GM10248 (cell line): ENCODE measurements around the gene UQCC5.

ENCODE experiments used
- CTCF ChIA-PET: fragments of 300-600 bp; sonication (Branson Sonifier 250); formaldehyde crosslinking; extraction: SDS; loops from one replicate; lab custom pipeline; 2021; ENCODE audit warnings: antibody characterized with exemption; lab: Yijun Ruan, JAX
- POLR2A ChIA-PET: fragments of 350-650 bp; sonication (Branson Sonifier 250); formaldehyde crosslinking; extraction: SDS; loops from one replicate; lab custom pipeline; 2020; ENCODE audit warnings: antibody characterized with exemption; lab: Yijun Ruan, JAX
- DNase-seq: peaks from one replicate; pipeline ENCODE4 v3.0.0; 2012; ENCODE audit errors: extremely low spot score
- TF ChIP-seq, protein P1 (sequence below): IDR thresholded peaks from 2 replicates; pipeline ENCODE4 v1.5.1; 2012; ENCODE audit warnings: mild to moderate bottlenecking, low read depth; ENCODE audit errors: extremely low read depth, missing control alignments, control extremely low read depth

UQCC5 gene

DNA sequence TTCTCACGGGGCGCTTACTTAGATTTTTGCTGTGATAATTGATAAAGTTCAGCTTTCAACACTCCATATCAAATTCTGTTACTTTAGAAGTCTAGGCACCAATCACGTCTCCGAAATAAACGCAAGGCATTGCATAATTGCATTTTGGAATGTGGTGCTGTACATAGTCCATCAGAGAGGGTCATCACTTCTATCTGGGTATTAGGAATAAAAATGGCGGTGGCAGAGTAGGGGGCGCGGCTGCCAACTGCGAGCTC is 365 bp upstream of the UQCC5 start:
- CTCF ChIA-PET = interaction anchor here (0.8 to 1.8 kb wide), 6 partner anchors 9 to 288 kb away, joined by 3 to 4 read pairs (median 4); no protein-coding TSS in a partner anchor
- no peak for DNase-seq
- POLR2A ChIA-PET = interaction anchor here (0.6 to 1.0 kb wide), 14 partner anchors 10 to 1950 kb away, joined by 3 to 5 read pairs (median 4); no protein-coding TSS in a partner anchor
- TF ChIP-seq, protein P1, sequence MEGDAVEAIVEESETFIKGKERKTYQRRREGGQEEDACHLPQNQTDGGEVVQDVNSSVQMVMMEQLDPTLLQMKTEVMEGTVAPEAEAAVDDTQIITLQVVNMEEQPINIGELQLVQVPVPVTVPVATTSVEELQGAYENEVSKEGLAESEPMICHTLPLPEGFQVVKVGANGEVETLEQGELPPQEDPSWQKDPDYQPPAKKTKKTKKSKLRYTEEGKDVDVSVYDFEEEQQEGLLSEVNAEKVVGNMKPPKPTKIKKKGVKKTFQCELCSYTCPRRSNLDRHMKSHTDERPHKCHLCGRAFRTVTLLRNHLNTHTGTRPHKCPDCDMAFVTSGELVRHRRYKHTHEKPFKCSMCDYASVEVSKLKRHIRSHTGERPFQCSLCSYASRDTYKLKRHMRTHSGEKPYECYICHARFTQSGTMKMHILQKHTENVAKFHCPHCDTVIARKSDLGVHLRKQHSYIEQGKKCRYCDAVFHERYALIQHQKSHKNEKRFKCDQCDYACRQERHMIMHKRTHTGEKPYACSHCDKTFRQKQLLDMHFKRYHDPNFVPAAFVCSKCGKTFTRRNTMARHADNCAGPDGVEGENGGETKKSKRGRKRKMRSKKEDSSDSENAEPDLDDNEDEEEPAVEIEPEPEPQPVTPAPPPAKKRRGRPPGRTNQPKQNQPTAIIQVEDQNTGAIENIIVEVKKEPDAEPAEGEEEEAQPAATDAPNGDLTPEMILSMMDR = no peak

DNA sequence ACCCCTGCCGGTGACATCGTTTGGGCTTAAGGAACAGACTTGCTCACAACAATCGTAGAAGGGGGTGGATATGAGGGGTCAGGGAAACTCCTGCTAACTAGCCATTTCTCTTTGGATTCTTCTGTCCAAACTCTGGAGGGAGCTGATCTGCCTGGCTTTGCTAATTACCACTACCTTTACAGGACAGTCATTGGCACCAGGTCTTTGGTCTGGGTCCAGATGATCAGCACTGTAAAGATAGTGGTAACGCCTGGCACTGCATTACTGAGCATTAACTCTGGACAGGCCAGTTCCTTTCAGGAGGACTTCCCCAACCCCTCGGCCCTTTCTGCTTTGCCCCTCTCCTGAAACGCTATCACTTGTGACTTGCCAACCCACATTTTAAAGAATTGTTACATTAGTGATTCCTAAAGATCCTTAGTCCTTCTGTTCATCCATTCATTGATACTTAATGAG is 788 bp downstream of the UQCC5 start:
- ChIA-PET POLR2A (interaction anchor here (0.6 to 0.8 kb wide), 2 partner anchors 29 to 1211 kb away, joined by 3 read pairs; no protein-coding TSS in a partner anchor), CTCF (interaction anchor here (1.1 kb wide), 1 partner anchor 51 kb away, joined by 3 read pairs; no protein-coding TSS in a partner anchor)
- TF ChIP-seq, protein P1 = no peak
- DNase-seq = no peak

DNA sequence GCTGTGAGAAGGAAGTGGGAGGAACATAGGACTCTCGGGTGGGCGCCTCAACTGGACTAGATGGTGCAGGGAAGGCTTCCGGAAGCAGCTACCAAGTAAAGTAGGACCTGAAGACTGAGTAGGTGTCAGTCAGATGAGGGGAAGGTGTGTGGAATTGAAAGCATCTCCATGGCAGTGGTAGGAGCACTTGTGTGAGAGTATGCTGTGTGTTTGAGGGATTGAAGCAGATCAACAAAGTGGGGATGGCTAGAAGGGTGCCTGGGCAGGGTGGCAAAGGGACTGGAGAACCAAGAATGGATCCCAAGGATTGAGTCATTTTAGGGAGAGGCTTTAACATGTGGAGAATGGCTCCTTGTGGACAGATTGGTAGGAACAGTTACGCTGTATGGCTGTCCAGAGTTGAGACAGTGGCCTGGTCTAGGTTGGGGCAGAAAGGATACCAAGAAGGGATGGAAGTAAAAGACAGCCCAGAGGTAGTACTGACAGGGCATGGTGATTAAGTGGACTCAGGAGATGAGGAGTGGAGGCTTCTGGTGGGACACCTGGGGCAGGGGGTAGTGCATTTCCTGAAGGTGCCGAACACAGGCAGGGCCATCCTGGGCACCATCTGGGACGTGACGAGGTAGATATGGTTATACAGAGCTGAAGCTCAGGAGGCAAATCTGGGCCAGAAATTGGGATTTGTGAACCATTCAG is 1.5 kb downstream of the UQCC5 start:
- TF ChIP-seq, protein P1 = no peak
- POLR2A ChIA-PET = interaction anchor here (0.6 to 0.8 kb wide), 2 partner anchors 30 to 1211 kb away, joined by 3 read pairs; no protein-coding TSS in a partner anchor
- no peak for DNase-seq

DNA sequence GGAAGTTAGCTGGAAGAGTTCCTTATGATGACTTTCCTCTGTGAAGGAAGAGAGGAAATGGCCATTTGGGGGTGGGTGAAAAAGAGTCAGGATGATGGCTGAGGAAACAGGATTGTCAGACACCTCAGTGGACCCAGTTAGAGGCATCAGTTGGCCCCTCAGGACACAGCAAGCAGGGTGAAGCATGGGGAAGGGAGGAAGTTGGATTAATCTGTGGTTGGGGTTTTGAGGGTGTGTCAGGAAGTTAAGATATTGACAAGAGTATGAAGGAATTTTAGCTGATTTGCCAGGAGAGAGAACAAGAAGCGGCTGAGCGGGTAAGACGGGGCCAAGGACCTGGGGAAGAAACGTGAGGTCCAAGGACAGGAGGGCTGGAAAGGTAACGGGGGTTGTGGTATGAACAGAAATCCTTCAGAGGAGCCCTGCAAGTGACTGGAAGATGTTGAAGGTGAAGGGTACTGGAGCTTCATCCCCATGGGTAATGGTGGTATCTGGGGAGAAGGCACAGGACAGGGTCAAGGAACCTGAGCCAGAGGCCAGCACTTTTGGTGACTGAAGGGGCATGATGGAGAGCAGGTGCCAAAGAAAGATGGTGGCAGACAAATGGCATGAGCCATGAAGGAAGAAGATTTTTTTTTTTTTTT is 2.7 kb downstream of the UQCC5 start:
- POLR2A ChIA-PET = interaction anchor here (0.7 kb wide), 1 partner anchor 90 kb away, joined by 3 read pairs; no protein-coding TSS in a partner anchor
- DNase-seq = no peak
- CTCF ChIA-PET = interaction anchor here (1.5 kb wide), 1 partner anchor 12 kb away, joined by 3 read pairs; no protein-coding TSS in a partner anchor
- TF ChIP-seq, protein P1 = no peak

More for the DNA sequence above, 1.5 kb downstream of the UQCC5 start:
- CTCF ChIA-PET = interaction anchor here (1.1 kb wide), 1 partner anchor 52 kb away, joined by 3 read pairs; no protein-coding TSS in a partner anchor

DNA sequence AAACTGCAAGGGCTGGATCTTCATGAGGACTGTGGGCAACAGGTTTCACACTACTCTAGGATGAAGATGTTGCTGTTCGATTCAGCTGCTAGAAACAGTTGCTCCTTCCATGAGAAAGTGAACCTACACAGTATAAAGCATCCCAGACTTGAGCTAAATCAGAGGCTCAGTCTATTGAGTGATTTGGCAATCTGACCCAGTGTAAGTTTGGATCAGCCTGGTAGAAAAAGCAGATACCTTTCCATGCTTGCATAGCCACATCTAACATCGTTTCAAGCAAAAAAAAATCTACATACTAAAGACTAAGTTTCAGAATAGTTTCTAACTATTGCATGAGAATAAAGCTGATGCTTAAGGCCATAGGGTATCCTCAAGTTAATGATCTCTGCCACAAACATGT is 4.6 kb downstream of the UQCC5 start:
- CTCF ChIA-PET = no interaction called here
- DNase-seq = no peak
- POLR2A ChIA-PET = no interaction called here
- TF ChIP-seq, protein P1 = no peak

DNA sequence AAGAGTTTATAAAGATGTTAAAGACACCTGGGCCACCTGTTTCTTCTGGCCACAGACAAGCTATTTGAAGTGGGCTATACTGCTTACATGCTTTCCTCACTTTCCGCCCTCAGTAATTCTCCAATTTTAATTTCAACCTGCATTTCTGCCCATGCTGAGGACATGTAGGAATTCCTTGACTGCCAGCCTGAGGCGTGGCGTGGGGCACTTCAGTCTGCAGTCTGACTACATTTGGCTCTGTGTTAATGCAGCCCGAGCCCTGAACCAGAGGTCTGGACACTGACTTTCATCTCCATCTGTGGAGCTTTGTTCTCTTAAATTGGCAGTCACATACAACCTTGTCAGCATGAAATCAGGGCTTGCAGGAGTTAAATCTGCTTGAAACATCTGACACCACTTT is 8.5 kb downstream of the UQCC5 start:
- no peak for DNase-seq
- TF ChIP-seq, protein P1 = no peak
- POLR2A ChIA-PET = no interaction called here
- CTCF ChIA-PET = interaction anchor here (0.8 to 1.3 kb wide), 2 partner anchors 9 to 16 kb away, joined by 3 to 5 read pairs; partner anchors contain the start of gene UQCC5
